ENCODE data around the gene PRSS23.

DNA sequence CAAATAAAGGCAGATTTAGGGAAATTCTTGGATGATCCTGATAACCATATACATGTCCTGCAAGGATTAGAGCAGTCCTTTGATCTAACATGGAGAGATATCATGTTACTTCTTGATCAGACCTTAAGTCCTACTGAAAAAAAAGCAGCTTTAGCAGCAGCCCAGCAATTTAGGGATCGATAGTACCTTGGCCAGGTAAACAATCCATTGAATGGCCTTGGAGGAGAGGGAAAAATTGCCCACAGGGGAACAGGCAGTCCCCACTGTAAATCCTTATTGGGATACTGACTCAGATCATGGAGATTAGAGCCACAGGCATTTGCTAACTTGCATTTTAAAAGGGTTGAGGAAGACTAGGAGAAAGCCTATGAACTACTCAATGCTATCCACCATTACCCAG, 47.8 kb downstream of the PRSS23 start:
- TF ChIP-seq POLR2A (IDR thresholded peaks at IDR 0.05): no peak
- TF ChIP-seq, protein P1, sequence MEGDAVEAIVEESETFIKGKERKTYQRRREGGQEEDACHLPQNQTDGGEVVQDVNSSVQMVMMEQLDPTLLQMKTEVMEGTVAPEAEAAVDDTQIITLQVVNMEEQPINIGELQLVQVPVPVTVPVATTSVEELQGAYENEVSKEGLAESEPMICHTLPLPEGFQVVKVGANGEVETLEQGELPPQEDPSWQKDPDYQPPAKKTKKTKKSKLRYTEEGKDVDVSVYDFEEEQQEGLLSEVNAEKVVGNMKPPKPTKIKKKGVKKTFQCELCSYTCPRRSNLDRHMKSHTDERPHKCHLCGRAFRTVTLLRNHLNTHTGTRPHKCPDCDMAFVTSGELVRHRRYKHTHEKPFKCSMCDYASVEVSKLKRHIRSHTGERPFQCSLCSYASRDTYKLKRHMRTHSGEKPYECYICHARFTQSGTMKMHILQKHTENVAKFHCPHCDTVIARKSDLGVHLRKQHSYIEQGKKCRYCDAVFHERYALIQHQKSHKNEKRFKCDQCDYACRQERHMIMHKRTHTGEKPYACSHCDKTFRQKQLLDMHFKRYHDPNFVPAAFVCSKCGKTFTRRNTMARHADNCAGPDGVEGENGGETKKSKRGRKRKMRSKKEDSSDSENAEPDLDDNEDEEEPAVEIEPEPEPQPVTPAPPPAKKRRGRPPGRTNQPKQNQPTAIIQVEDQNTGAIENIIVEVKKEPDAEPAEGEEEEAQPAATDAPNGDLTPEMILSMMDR (IDR thresholded peaks at IDR 0.05): no peak
